GM21423 (cell line): ENCODE results near the gene TP53AIP1.

ENCODE experiments used
- ATAC-seq: cut with Tn5 transposase; IDR thresholded peaks from one replicate; pipeline ENCODE4 v1.9.1; 2021; ENCODE audit warnings: mild to moderate bottlenecking, moderate library complexity; ENCODE audit not compliant: unreplicated experiment

TP53AIP1 gene, protein sequence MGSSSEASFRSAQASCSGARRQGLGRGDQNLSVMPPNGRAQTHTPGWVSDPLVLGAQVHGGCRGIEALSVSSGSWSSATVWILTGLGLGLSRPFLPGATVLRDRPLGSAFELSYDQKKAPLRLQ

DNA sequence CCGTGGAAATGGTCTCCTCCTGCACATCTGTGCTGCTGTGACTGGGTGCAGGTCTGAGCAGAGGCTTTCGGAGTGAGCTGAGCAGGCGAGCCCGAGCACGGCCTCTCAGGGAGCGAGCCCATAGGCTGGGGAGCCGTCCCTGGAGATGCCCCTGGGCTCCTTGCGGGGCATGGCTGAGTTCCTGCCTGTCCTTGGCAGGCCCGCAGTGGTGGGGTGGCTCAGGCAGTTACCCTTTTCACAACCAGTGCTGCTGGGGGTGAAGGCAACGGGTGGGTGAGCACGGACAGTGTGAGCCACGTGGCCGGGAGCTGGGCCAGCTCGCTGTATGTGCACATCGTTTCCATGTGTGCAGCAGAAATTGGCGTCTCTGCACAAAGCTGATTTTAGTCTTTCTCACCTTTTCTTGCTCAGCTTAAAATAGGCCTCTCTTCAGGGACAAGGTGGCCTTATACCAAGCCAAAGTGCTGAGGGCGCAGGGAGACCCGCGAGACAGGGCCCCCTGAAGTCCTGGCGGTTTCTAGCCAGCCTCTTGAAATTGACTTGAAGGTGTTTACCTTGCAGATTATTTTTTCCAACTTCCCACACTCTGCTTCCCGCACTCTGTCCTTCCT lies at the start of gene TP53AIP1:
TSS of gene TP53AIP1 (minus strand) at position 55 of the 611 bp plus-strand sequence. CDS start 5,053 bp downstream, outside the sequence.
- ATAC-seq = no peak

DNA sequence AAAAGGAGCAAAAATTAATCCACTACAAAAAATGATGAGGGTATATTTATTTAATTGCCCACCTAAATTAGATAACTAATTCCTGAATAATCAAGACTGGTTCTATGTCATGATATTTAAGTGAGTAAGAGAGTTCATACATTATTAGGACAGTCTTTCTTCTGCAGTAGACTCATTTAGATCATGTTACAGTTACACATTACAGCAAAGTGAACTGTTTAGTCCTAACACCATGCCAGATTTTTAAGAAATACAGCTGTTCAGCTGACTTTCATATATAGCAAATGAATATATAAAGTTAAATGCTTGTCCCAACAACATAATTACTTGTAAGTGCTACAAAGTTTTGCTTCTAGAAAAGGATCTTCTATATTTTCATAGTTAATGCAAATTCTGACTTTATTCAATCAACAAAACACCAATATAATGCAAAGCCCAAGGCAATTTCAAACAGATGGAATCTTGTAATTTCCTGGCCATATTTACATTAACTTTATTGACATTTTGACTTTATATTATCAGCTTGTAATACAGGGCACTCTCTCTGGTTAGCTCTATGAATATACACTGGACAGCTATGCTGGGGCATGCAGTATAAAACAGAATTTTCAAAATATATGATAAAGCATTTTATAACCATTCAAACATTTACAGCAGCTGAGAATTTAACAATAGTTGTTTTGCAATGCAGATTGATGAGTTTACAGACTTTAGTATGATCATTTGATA lies 45.7 kb upstream of the TP53AIP1 start:
- ATAC-seq = no peak

DNA sequence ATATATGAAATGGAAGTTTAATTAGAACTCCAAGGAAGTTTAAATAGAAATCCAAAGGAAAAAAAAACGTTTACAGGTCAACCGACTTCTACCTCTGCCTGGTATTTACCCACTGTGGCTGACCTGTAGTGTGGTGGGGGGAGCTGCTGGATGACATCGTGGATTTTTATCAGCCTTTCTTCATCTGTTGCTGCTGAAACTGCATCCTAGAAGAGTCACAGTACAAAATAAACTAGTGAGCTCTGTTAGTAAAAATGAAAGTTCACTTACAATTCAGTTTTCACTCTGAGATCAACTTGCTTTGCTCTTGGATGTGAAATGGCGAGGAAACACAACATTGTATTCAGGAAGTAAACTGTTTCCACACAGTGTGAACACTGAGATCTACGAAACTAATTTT lies 43.2 kb upstream of the TP53AIP1 start:
- no peak for ATAC-seq

DNA sequence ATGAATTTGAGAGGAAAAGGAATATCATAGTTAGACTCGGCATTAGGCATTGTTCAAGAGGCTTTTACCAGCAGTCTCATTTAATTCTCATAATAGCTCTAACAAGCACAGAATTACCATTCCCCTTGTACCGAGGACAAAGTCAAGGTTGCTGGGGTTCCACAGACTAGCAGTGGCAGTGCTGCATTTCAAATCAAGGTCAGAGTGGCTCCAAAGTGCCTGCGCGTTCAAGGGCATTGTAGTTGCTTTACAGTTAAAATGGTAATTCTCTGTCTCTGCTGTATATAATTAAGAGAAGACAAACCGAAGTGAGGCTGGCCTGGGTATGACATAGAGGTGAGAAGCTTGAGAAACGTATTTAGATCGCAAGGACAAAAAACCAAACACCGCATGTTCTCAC lies 40.4 kb upstream of the TP53AIP1 start:
- ATAC-seq = no peak

DNA sequence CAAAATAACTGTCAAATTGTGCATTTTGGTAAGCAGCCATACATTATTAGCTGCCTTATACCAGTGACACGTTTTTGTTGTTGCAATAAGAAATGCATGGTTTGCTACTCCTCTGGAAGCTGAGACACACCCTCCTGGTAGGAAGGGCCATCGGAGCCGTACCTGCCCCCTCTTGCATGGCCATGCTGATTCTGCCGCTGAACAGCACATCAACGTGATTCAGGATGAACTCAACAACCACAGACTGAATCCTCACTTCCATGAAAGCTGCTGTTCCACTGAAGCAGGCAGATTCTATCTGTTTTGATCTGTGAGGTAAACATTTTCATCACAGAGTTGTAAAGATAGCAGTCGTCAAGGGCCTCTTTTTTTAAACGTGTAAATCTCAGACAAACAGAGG lies 38.6 kb upstream of the TP53AIP1 start:
- ATAC-seq = no peak

DNA sequence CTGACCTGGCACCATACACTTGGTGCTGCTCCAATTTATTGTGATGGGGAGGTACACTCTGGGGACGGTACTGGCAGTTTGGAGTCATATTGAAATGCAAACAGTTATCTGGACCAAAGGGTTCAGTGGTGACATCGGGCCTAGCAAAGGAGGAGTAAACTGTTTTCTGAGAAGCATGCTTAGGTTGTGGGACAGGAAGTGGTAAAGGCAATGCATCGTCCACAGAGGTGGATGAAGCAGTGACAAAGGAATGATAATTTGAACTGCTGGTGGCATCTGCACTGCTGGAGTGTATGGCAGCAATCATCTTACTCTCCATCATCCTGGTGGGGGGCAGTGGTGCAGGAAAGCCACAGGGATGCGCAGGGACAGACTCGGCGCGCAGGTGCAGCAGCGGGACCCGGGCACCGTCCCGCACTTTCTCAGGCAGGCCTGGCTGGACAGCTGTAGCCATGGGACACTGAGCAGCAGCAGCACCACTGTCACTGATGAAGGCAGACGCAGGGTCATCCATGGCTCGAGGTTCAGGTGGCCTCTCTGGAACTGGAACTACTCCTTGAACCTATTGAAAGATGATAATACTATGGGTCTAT lies 28.0 kb upstream of the TP53AIP1 start:
- ATAC-seq = no peak

DNA sequence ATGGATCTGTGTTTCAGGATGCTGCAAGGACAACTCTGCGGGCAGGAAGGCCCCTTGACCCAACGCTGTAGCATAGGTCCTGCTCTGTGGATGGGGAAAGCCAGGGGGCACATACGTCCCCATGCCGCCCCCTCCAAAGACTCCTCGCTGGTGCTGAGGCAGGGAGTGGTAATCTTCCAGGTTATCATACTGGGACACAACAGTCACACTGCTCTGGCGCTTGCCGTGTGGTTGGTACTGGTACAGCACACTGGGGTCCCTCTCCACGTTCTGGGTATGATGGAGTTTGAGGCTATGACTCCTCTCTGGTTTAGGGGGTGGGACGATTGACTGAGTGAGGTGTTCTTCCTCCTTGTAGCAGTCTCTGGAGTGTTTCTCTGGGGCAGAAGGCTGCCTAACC lies 26.2 kb upstream of the TP53AIP1 start:
- ATAC-seq = no peak

DNA sequence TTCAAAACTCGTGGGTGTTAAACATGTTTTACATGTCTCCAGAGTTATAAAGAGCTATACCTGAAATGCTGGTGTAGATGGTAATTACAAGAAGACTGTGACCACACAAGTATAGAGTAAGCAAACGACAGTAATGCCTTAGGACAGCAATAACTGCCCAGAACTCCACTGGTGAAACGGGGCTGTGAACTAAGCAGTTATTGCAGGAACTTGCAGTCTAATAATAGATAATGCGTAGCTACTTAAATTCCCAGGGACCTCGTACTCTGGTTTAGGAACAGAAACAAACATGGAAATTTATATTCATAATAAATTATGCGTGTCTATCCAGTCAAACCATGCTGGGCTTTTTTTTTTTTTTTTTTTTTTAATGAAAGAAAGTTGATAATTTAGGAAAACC lies 24.9 kb upstream of the TP53AIP1 start:
- no peak for ATAC-seq

DNA sequence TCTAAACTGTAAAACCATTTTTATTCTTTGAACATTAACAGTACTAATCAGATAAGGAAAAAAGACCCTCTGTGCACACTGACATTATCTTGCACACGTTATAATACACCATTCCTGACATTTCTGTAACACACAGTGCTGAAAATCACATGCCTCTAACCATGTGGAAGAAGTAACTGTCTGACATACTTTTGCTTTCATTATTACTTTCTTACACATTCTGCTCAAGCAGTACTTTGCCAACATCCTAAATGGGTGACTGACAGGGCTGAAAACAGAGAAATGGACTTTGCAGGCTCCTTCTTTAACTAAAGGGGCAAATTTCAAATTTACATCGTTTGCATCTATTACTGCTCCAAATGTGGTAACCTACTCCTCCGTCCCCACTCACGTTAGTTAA lies 22.8 kb upstream of the TP53AIP1 start:
- ATAC-seq = peak; percentile 99

DNA sequence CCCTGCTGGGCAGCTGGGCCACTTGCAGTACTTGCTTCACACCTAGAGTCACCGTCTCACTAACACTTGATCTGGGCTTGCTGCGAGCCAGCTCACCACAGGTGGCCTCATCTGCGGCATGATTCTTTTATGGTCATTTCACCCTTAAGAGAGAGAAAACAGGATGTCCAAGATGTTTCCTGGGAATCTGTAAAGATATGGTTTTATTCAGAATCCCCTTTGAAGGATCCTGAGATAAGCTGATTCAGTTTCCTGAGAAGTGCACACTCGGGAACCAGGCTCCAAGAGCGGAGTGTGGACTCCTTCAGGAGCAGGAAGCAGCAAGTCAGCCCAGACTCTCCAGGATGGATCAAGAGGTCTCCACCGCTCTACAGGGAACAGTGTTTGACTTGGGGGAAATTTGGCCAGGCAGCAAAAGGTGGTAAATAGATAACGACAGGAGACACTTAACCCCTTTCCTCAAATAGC lies 21.8 kb upstream of the TP53AIP1 start:
- no peak for ATAC-seq

DNA sequence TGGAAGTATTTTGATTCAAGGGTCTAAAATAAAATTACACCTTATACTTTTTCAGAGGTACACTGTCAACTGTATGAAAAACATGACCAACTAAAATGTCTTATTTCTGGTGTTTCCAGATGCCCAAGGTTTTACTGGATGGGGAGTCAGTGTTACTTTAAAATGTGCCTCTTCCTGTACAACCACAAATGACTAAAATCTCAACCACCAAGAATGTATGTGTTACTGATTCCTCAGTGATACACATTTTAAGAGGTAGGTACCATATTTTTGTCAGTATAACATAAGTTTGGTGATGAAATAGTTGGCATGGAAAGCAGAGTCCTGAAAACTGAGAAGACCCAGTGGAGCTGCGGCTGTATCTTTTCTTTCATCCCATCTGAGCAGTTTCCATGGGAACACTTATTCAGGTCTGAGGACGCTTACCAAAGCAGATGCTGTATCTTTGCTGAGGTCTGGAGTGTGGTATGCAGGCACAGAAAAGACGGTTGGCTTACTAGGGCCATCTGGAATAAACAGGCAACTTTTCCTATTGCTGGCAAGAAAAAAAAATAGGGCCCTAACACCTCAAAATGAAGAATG lies 21.2 kb upstream of the TP53AIP1 start:
- no peak for ATAC-seq

DNA sequence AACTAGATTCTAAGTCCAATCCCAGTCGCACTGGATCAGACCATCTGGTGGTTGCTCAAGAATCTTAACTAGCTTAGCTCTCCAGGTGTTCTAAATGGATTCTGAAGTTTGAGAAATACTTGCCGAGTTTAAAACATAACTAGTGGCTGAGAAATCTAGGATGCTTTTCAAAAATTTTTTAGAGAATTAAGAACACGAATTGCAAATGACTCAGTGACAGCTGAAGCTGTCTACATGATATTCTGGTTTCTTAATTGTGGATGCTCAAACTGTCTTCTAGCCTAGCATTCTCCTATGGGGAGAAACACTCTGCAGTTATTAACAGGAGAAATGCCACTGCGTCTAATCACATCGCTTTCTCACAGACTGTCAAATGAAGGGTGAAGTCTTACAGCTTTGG lies 20.2 kb upstream of the TP53AIP1 start:
- no peak for ATAC-seq

DNA sequence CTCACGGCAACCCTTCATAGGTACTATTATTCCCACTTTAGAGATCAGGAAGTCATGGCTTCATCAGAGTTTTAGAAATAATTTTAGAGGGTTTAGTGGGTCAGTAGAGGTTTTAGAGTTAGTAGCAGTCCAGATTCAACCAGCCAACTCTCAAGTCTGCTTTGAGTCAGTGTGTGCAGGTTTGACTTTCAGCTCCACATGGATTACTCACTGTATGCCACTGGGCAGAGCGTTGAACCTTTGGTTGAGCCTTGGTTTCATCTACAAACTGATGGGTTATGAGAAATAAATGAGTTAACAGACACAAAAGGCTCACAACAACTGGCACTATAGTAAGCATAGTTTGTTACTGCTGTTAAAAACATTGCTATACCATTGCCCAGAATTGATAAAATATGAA lies 19.0 kb upstream of the TP53AIP1 start:
- ATAC-seq = no peak

DNA sequence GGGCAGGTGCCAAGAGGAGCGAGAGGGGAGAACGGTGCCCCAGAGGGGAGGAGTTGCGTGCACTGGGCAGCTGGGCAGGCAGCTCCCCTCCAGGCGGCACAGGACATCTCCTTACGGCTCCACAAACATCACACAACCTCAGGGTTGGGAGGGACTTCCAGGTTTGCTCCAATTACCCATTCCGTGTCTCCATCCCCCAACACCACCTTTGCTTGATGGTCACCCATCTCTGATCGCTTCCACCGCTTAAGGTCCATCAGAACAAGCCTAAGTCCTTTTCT lies 14.5 kb upstream of the TP53AIP1 start:
- ATAC-seq = no peak

DNA sequence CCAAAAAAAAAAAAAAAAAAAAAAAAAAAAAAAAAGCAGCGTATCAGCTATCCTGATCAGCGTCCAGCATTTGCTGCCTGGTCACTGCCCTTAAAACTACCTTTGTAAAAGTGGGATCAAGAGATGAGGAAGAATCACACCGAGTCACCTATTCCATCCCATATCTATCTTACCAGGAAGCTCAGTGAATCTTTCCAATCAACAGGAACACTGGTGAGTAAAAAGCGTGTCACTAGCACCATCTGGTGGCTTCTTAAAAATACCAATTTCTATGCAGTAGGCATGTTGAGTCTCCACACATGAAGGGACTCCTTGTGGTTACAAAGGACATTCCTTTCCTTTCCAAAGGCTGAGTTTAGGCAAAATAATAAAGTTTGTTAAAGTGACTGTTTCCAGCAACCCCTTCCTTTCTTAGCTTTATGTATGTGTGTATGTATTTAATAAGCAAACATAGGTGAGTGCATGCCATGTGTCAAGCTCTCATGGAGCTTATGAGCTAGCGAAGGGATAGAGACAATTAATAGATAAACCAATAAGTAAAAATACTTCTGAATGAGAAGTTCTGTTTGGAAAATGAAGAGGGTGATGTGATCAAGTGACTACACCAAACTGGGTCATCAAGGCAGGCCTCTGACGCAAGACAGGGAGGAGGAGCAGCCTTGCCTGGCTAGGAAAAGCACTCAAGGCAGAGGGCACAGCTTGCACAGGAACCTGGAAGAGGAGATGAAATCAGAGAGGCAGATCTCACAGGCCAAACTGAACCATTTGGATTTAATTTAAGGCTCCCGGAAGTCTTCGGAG lies 13.9 kb upstream of the TP53AIP1 start:
- ATAC-seq = peak; percentile 55

DNA sequence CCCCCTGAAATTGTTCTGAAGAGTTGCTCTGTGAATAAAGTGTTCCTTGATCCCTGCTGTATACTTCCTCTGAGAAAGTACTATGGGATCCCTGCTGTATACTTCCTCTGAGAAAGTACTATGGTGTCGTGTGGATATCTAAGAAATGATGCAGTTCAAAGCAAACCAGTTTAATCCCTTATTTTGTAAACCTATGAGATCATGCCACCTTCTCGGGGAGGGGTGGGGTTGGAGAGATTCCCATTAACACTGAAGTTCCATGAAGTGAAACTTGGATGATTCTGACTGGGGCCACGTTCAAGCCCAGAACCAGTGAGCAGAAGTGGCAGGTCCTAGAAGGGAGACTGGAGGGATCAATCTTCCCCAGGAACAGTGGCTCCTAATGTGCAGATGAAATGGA lies 13.0 kb upstream of the TP53AIP1 start:
- ATAC-seq = no peak

DNA sequence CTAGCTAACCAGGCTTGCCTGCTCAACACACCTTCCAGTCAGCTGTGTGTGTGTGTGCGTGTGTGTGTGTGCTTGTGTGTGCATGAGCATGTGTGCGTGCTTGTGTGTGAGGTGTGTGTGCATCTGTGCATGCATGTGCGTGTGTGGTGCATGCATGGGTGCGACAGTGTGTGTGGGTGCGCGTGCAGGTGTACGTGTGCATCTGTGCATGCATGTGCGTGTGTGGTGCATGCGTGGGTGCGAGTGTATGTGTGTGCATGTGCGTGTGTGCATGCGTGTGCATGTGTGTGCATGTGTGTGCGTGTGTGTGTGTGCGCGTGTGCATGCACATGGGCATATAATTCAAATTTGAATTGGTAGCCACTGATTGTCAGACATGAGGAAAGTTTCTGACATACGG lies 10.5 kb upstream of the TP53AIP1 start:
- ATAC-seq = no peak

DNA sequence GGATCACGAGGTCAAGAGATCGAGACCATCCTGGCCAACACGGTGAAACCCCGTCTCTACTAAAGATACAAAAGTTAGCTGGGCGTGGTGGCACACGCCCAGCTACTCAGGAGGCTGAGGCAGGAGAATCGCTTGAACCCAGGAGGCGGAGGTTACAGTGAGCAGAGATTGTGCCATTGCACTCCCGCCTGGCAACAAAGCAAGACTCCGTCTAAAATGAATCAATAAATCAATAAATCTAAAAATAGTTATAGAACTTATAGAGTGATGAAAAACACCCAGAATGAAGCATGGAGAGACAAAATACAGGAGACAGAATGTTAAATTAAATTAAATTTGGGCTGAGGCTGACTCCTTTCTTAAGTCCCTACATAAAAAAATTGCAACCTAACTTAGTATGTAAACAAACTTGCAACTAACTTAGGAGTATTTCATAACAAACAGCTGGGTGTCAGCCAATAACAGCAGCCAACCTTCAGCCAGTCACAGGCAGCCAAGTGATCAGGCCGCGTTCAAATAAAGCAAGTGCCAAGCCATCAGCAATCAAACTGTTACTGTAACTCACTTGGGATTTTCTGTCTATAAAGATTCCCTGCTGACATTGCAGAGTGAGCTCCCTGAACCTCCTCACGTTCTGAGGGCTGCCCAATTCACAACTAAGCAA lies 7.3 kb upstream of the TP53AIP1 start:
- no peak for ATAC-seq

DNA sequence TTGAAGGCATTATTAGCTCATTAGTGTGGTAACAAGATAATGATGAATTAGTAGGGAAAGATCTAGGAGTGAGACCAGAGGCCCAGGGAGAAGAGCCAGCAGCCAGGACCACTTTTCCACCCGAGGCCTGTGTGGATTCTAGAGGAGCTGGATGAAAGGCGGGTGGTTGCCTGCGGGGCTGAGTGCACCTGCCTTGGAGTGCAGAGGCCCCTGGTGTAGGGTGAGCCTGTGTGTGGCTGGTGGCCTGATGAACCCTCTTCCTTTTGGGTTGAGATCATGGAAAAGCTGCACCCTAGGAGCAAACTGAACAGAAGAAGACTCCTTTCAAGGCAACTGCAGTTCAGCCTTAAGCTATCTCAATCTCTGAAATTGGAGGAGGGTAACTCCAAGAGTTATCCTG lies 5.9 kb upstream of the TP53AIP1 start:
- no peak for ATAC-seq

DNA sequence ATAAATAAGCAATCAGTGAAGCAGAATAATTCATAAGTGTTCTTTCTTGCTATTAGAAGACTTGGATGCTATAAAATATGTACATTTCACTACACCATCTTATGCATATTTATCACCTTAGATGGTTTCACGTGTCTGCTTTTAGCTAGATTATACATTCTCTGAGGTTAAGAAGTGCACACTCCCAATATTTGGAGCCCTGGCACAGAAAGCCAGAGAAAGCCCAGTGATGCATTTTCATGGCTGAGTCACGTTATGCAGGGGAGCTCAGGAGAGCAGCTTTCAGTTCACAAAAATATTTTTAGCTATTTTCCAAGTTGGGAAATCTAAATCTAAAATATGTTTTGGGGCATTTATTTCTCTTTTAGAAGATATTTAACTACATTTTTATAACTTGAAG lies 5.1 kb upstream of the TP53AIP1 start:
- no peak for ATAC-seq

DNA sequence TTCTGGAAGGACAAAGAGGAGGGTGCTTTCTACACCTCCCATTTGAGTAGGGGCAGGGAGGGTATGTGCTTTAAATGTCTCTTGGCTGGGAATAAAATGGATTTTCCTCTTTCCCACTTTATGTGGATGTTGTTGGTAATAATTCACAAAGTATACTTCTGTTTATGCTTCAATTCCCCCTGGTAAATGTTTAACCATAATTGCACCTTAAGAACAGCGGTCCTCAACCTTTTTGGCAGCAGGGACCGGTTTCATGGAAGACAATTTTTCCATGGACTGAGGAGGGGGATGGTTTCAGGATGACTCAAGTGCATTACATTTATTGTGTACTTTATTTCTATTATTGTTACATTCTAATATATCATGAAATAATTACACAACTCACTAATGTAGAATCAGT lies 4.0 kb upstream of the TP53AIP1 start:
- ATAC-seq = no peak
